Measurements from ENCODE around the gene CDH6. TPM values are rescaled to one million over a fixed set of nuclear protein-coding genes. Genes with fewer than 3 reads are reported as not detected.

The CDH6 gene
- total RNA-seq, 1 donor from 2014 or later = 9.4 TPM

GRCh38 chr5:31280210-31280609 is 86.7 kb downstream of the CDH6 start:
- DNase-seq (no peak), ATAC-seq (no peak)
- H3K36me3 ChIP-seq = no peaks in the 10 kb centered on the region
- intact Hi-C loops (cut with DNase I) = no loop called here
- no peak for TF ChIP-seq CTCF (IDR thresholded peaks at IDR 0.05)
- no peak overlapping the region for H3K4me3 ChIP-seq
- H3K27me3 ChIP-seq = no peaks in the 10 kb centered on the region
- H3K4me1 ChIP-seq = no peaks in the 10 kb centered on the region
- no peaks in the 10 kb centered on the region for H3K9me3 ChIP-seq
- H3K27ac ChIP-seq = no peak overlapping the region

DNA sequence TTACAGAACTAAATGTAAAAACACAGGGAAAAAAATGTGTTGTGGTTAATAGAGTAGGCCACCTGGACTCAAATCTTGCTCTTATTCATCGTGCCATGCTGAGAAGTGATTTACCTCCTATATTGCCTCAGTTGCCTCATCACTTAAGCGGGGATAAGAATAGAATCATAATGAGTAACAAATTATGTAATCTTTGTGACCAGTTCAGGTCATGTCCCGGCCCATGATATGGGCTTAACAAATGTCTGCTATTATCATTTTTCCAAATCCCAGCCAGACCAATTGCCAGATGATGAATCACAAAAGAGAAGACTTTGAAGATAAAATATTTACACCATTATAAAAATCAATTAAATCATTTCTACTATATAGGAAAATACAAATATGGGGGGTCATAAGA is 89.8 kb downstream of the CDH6 start:
- intact Hi-C loops (cut with DNase I) = no loop called here
- H3K4me1 ChIP-seq = no peaks in the 10 kb centered on the region
- no peaks in the 10 kb centered on the region for H3K36me3 ChIP-seq
- H3K27ac ChIP-seq = no peak overlapping the region
- ATAC-seq (no peak), DNase-seq (no peak)
- no peak overlapping the region for H3K4me3 ChIP-seq
- no peaks in the 10 kb centered on the region for H3K9me3 ChIP-seq
- no peaks in the 10 kb centered on the region for H3K27me3 ChIP-seq
- TF ChIP-seq CTCF (IDR thresholded peaks at IDR 0.05) = no peak

- ATAC-seq = no peak
- H3K4me1 ChIP-seq = no peaks in the 10 kb centered on the region
- no peak for DNase-seq
- H3K4me3 ChIP-seq = no peak overlapping the region
- TF ChIP-seq CTCF (IDR thresholded peaks at IDR 0.05) = no peak
- no peaks in the 10 kb centered on the region for H3K36me3 ChIP-seq
- no peak overlapping the region for H3K27ac ChIP-seq
- no peaks in the 10 kb centered on the region for H3K27me3 ChIP-seq
- no peaks in the 10 kb centered on the region for H3K9me3 ChIP-seq
- intact Hi-C loops (cut with DNase I) = no loop called here
These were observed 91.5 kb downstream of the CDH6 start for GRCh38 chr5:31285025-31285424.

DNA sequence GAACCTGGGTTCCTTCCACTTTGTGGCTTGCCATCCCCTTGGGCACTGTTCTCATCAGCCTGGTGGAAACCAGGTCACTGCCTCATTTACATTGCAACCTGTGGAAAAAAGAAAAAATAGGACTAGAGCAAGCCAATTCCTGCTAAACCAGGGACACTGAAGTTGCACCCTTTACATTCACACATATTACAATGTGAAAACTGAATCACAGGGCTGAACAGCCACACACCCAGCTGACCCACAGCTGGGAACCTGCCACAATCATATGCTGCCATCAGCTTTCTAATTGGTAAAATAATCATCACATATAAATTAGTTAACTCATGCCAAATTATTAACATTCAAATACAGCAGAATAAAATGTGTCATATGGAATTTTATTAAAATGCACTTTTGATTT is 94.5 kb downstream of the CDH6 start:
- Histone ChIP-seq H3K9me3 (no peaks in the 10 kb centered on the region), H3K27ac (no peak overlapping the region), H3K4me3 (no peak overlapping the region), H3K4me1 (no peaks in the 10 kb centered on the region), H3K36me3 (no peaks in the 10 kb centered on the region), H3K27me3 (no peaks in the 10 kb centered on the region)
- ATAC-seq (no peak), DNase-seq (no peak)
- intact Hi-C loops (cut with DNase I) = no loop called here
- TF ChIP-seq CTCF (IDR thresholded peaks at IDR 0.05) = no peak

DNA sequence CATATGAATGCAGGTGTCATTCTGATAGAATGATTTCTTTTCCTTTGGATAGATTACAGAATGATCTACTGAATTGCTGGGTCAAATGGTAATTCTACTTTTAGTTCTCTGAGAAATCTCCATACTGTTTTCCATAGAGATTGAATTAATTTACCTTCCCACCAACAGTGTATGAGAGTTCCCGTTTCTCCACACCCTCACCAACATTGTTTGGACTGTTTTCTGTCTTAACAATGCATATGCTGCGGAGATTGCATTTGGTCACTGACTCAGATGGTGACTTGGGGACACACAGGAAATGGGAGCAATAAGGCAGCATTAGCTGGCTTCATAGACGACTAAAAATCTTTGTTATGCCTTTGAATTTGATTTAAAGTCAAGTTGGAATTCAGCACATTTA is 95.9 kb downstream of the CDH6 start:
- DNase-seq = no peak

More for the DNA sequence above, 95.9 kb downstream of the CDH6 start:
- TF ChIP-seq CTCF (IDR thresholded peaks at IDR 0.05) = no peak
- H3K27me3 ChIP-seq = no peaks in the 10 kb centered on the region
- H3K36me3 ChIP-seq = no peaks in the 10 kb centered on the region
- no peak overlapping the region for H3K27ac ChIP-seq
- H3K4me1 ChIP-seq = no peaks in the 10 kb centered on the region
- ATAC-seq = no peak
- H3K9me3 ChIP-seq = no peaks in the 10 kb centered on the region
- intact Hi-C loops (cut with DNase I) = no loop called here
- no peak overlapping the region for H3K4me3 ChIP-seq

Data from upper lobe of right lung (tissue), 1 donor.